ENCODE results near the gene MAGOH. TPM values are rescaled to one million over a fixed set of nuclear protein-coding genes. Genes with fewer than 3 reads are reported as not detected.
A peak's percentile ranks its signal among the peaks of the same experiment; 100 is the strongest.

Gene MAGOH
- total RNA-seq, 1 experiment from 2014 or later: 48.9 TPM

- Histone ChIP-seq H2AFZ (ENCODE audit: low read length) (peak overlapping the region; percentile 83), H3K4me2 (ENCODE audit: low read length) (peak overlapping the region; percentile 94), H3K27ac (ENCODE audit: low read length) (0 out of 2 replicates have a peak overlapping the region, but pooled peaks have one; percentile 81), H3K79me2 (ENCODE audit: low read length) (peaks cover 13% of the 10 kb centered on the region), H3F3A (ENCODE audit: low read length, unreplicated experiment) (no peaks in the 10 kb centered on the region), H3K27me3 (ENCODE audit: low read length) (no peaks in the 10 kb centered on the region), H3K4me3 (ENCODE audit: low read length) (peak overlapping the region; percentile 79), H3K4me1 (ENCODE audit: insufficient read depth, low read length) (peaks cover 16% of the 10 kb centered on the region), H3K36me3 (ENCODE audit: low read depth, low read length) (no peaks in the 10 kb centered on the region), H3K9ac (ENCODE audit: low read length) (peak overlapping the region; percentile 94), H3K9me3 (ENCODE audit: low read length) (no peaks in the 10 kb centered on the region), H3K9me2 (replicated peaks; ENCODE audit: low read length) (no peaks in the 10 kb centered on the region), H4K20me1 (ENCODE audit: low read length) (no peaks in the 10 kb centered on the region)
- ATAC-seq (no peak), DNase-seq (no peak)
- no peak for TF ChIP-seq EZH2phosphoT487 (IDR thresholded peaks at IDR 0.05; ENCODE audit: borderline replicate concordance, low read length)
- TF ChIP-seq CTCF (conservative IDR thresholded peaks at IDR 0.05; ENCODE audit: low read depth, low read length): no peak
- TF ChIP-seq EZH2 (IDR thresholded peaks at IDR 0.05; ENCODE audit: low read length, unreplicated experiment): no peak
- BruUV-seq (replicated peaks): TSS peak; percentile 77
- ChIA-PET POLR2A (ENCODE audit: unreplicated experiment) (interaction anchor here (0.6 kb wide), 1 partner anchor 351 kb away, joined by 3 read pairs; no protein-coding TSS in a partner anchor), CTCF (no interaction called here)
- intact Hi-C loops (cut with micrococcal nuclease): loop anchor here (1.0 kb wide), 1 partner anchor 19 kb away; the partner anchor contains the start of gene MAGOH
Observed at GRCh38 chr1:53219711-53220110, 18.6 kb downstream of the MAGOH start.

GRCh38 chr1:53218201-53218600 lies 20.1 kb downstream of the MAGOH start:
- Histone ChIP-seq H3F3A (ENCODE audit: low read length, unreplicated experiment) (no peaks in the 10 kb centered on the region), H3K9ac (ENCODE audit: low read length) (no peak overlapping the region), H4K20me1 (ENCODE audit: low read length) (no peaks in the 10 kb centered on the region), H3K9me3 (ENCODE audit: low read length) (no peaks in the 10 kb centered on the region), H3K27ac (ENCODE audit: low read length) (no peak overlapping the region), H3K27me3 (ENCODE audit: low read length) (no peaks in the 10 kb centered on the region), H3K4me3 (ENCODE audit: low read length) (no peak overlapping the region), H3K9me2 (replicated peaks; ENCODE audit: low read length) (no peaks in the 10 kb centered on the region), H3K36me3 (ENCODE audit: low read depth, low read length) (peaks cover 11% of the 10 kb centered on the region), H3K4me2 (ENCODE audit: low read length) (no peak overlapping the region), H3K4me1 (ENCODE audit: insufficient read depth, low read length) (peaks cover 16% of the 10 kb centered on the region), H3K79me2 (ENCODE audit: low read length) (peaks cover 13% of the 10 kb centered on the region), H2AFZ (ENCODE audit: low read length) (no peak overlapping the region)
- CTCF ChIA-PET: no interaction called here
- intact Hi-C loops (cut with micrococcal nuclease): no loop called here
- POLR2A ChIA-PET (ENCODE audit: unreplicated experiment): interaction anchor here (0.5 kb wide), 1 partner anchor 13 kb away, joined by 5 read pairs; no protein-coding TSS in a partner anchor
- BruUV-seq (replicated peaks): no TSS peak
- no peak for TF ChIP-seq EZH2phosphoT487 (IDR thresholded peaks at IDR 0.05; ENCODE audit: borderline replicate concordance, low read length)
- no peak for TF ChIP-seq EZH2 (IDR thresholded peaks at IDR 0.05; ENCODE audit: low read length, unreplicated experiment)
- no peak for TF ChIP-seq CTCF (conservative IDR thresholded peaks at IDR 0.05; ENCODE audit: low read depth, low read length)
- DNase-seq (no peak), ATAC-seq (no peak)

- DNase-seq (no peak), ATAC-seq (no peak)
- CTCF ChIA-PET: no interaction called here
- Histone ChIP-seq H3K4me2 (ENCODE audit: low read length) (no peak overlapping the region), H3K79me2 (ENCODE audit: low read length) (peaks cover 9% of the 10 kb centered on the region), H3F3A (ENCODE audit: low read length, unreplicated experiment) (no peaks in the 10 kb centered on the region), H3K9ac (ENCODE audit: low read length) (no peak overlapping the region), H4K20me1 (ENCODE audit: low read length) (no peaks in the 10 kb centered on the region), H3K4me1 (ENCODE audit: insufficient read depth, low read length) (peaks cover 6% of the 10 kb centered on the region), H3K27me3 (ENCODE audit: low read length) (no peaks in the 10 kb centered on the region), H3K9me3 (ENCODE audit: low read length) (no peaks in the 10 kb centered on the region), H3K27ac (ENCODE audit: low read length) (no peak overlapping the region), H3K36me3 (ENCODE audit: low read depth, low read length) (peaks cover 22% of the 10 kb centered on the region), H3K9me2 (replicated peaks; ENCODE audit: low read length) (no peaks in the 10 kb centered on the region), H3K4me3 (ENCODE audit: low read length) (no peak overlapping the region), H2AFZ (ENCODE audit: low read length) (no peak overlapping the region)
- TF ChIP-seq CTCF (conservative IDR thresholded peaks at IDR 0.05; ENCODE audit: low read depth, low read length) (no peak), EZH2phosphoT487 (IDR thresholded peaks at IDR 0.05; ENCODE audit: borderline replicate concordance, low read length) (no peak), EZH2 (IDR thresholded peaks at IDR 0.05; ENCODE audit: low read length, unreplicated experiment) (no peak)
- intact Hi-C loops (cut with micrococcal nuclease): no loop called here
- POLR2A ChIA-PET (ENCODE audit: unreplicated experiment): interaction anchor here (0.6 kb wide), 1 partner anchor 18 kb away, joined by 3 read pairs; no protein-coding TSS in a partner anchor
- BruUV-seq (replicated peaks): no TSS peak
Observed at GRCh38 chr1:53214376-53214940, 23.9 kb downstream of the MAGOH start.

All from PC-3 (cell line).